ENCODE measurements around the gene INTS7. TPM values are rescaled to one million over a fixed set of nuclear protein-coding genes. Genes with fewer than 3 reads are reported as not detected.

INTS7 gene
- total RNA-seq, 2 experiments from 2014 or later: 23.7 to 28.6 TPM

DNA sequence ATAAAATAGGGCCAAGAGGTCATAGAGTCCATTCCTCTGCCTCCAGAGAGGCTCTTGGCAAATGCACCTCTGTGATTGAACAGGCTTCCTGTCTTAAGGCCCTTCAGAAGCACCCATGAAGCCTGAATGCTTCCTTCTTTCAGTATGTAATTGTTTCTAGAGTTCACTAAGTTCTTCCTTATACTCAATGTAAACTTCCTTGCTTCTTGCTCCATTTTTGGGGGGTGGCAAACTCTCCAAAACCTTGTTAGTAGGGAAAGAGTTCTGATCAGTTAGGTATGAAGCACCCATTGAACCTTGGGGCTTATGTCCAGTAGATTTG lies 102.5 kb downstream of the INTS7 start:
- Mint-ChIP-seq H3K27me3 (peaks cover 6% of the 10 kb centered on the region), H3K9me3 (ENCODE audit: low read depth) (no peaks in the 10 kb centered on the region), H3K4me1 (peaks cover 27% of the 10 kb centered on the region), H3K36me3 (ENCODE audit: low read depth) (no peaks in the 10 kb centered on the region), H3K4me3 (no peak overlapping the region), H3K27ac (no peak overlapping the region)
- POLR2A ChIA-PET: no interaction called here
- intact Hi-C loops (cut with DNase I, micrococcal nuclease): no loop called here
- ATAC-seq (no peak), DNase-seq (no peak)
- CTCF ChIA-PET: interaction anchor here (0.7 kb wide), 1 partner anchor 417 kb away, joined by 3 read pairs; no protein-coding TSS in a partner anchor

DNA sequence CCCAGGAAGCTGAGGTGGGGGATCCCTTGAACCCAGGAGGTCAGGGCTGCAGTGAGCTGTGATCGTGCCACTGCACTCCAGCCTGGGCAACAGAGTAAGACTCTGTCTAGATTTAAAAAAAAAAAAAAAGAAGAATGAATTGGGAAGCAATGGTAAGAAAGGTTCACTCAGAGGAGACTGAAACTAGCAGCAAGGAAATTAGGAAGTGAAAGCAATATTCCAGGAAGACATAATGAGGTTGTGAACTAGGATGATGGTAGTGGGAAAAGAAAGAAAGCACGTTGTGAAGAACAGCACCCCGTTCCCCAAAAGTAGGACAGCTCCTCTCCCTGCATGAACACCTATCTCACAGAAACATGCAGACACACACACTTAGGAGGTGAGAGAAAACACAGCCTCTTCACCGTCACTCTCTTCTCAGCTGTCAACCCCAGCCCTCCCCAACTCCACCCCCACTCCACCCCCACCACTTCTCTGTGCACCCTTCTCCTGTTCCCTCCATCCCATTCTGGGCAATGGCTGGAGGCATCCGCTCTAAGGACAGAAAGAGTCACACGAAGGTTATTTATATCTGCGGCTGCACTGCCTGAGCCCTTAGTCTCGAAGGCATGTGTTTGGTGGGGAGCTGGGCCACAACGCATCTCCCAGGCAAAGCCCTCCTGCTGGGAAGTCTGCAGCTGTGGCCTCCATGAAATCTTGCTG lies 103.0 kb downstream of the INTS7 start:
- H3K4me3 Mint-ChIP-seq: no peak overlapping the region
- DNase-seq (no peak), ATAC-seq (no peak)
- POLR2A ChIA-PET: no interaction called here
- H3K27ac Mint-ChIP-seq: no peak overlapping the region
- H3K36me3 Mint-ChIP-seq (ENCODE audit: low read depth): no peaks in the 10 kb centered on the region
- peaks cover 24% of the 10 kb centered on the region for H3K4me1 Mint-ChIP-seq
- CTCF ChIA-PET: interaction anchor here (0.6 to 0.7 kb wide), 2 partner anchors 70 to 418 kb away, joined by 3 read pairs; no protein-coding TSS in a partner anchor
- no peaks in the 10 kb centered on the region for H3K9me3 Mint-ChIP-seq (ENCODE audit: low read depth)
- H3K27me3 Mint-ChIP-seq: peaks cover 6% of the 10 kb centered on the region
- intact Hi-C loops (cut with DNase I, micrococcal nuclease): no loop called here

DNA sequence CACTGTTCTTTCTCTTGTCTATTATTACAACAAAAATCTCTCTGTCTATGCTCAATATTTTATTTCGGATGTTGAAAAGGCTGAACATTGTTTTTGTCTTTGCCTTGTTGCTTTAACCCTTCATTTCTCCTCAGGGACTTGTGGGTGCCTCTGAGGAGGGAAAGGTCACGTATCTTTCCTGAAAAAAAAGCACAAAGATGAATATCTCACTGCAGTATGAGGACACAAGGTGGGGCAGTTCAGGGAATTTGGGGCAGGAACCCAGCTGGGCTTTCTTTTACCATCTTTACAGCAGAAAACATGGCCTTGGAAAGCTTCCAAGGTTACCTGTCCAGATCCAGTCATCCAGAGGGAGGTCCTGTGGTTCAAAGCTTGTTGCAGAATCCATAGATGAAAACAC lies 105.7 kb downstream of the INTS7 start:
- no peak overlapping the region for H3K27ac Mint-ChIP-seq
- no peak overlapping the region for H3K4me3 Mint-ChIP-seq
- H3K4me1 Mint-ChIP-seq: peaks cover 5% of the 10 kb centered on the region
- DNase-seq: no peak
- no peaks in the 10 kb centered on the region for H3K9me3 Mint-ChIP-seq (ENCODE audit: low read depth)
- ATAC-seq: no peak
- intact Hi-C loops (cut with DNase I, micrococcal nuclease): no loop called here
- CTCF ChIA-PET: interaction anchor here (0.6 kb wide), 1 partner anchor 1612 kb away, joined by 3 read pairs; no protein-coding TSS in a partner anchor
- POLR2A ChIA-PET: interaction anchor here (0.6 kb wide), 1 partner anchor 23 kb away, joined by 5 read pairs; no protein-coding TSS in a partner anchor
- no peaks in the 10 kb centered on the region for H3K36me3 Mint-ChIP-seq (ENCODE audit: low read depth)
- peaks cover 6% of the 10 kb centered on the region for H3K27me3 Mint-ChIP-seq

DNA sequence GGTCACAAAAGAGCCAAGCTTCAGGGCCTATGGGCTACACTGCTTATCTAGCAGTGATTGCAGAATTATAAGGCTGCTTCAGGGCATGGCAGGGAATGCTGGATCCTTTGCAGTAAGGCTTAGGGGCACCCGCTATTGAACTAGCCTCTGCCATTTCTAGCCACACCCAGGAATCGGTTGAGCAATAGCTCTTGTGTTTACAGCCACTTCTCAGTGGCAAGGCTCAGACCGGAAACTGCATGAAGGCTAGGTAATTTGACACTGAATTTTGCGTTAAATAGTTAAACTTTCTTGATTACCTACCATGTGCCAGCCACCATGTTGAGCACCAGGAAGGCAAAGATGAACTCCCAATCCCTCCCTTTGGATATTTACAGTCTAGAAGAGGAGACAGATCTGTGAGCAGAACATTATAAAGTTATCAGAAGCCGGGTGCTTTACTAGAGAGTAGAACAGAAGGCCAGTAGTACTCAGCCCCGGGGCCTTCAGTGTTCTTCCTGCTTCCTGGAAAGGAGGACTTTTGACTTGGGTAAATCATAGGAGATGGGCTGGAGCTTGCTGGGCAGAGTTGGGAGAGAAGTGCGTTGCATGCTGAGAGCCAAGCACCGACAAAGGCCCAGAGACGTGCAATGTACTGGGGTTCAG lies 106.2 kb downstream of the INTS7 start:
- H3K36me3 Mint-ChIP-seq (ENCODE audit: low read depth): no peaks in the 10 kb centered on the region
- H3K27me3 Mint-ChIP-seq: peaks cover 6% of the 10 kb centered on the region
- no peaks in the 10 kb centered on the region for H3K9me3 Mint-ChIP-seq (ENCODE audit: low read depth)
- no peak for DNase-seq
- ChIA-PET CTCF (no interaction called here), POLR2A (no interaction called here)
- H3K4me3 Mint-ChIP-seq: no peak overlapping the region
- no peak for ATAC-seq
- no peaks in the 10 kb centered on the region for H3K4me1 Mint-ChIP-seq
- H3K27ac Mint-ChIP-seq: no peak overlapping the region
- intact Hi-C loops (cut with DNase I, micrococcal nuclease): no loop called here

DNA sequence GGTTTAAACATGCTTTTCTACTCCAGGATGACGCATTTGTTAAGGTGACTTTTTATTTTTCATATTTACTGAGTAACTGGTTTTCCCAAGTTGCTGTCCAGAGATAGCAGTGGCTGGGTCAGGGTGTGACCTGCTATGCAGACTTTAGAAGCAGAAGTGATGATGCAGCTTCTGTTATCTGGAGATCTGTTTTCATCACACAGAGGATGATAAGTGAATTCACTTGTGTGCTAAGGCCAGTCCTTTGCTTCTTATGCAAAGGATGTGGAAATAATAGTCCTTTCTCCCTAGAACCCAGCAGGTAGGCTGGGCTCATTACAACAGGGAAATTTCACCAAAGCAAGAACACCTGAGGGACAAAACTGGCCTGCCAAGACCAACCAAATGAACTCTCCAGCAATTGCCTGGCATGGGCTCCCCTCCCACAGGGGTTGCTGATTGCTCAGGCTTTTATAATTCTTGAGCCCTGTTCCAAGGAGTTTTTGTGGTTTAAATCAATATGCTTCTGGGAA lies 107.0 kb downstream of the INTS7 start:
- H3K27me3 Mint-ChIP-seq: peaks cover 10% of the 10 kb centered on the region
- POLR2A ChIA-PET: interaction anchor here (0.7 kb wide), 1 partner anchor 1374 kb away, joined by 7 read pairs; no protein-coding TSS in a partner anchor
- ATAC-seq (no peak), DNase-seq (no peak)
- intact Hi-C loops (cut with DNase I, micrococcal nuclease): no loop called here
- CTCF ChIA-PET: no interaction called here
- no peak overlapping the region for H3K4me3 Mint-ChIP-seq
- H3K36me3 Mint-ChIP-seq (ENCODE audit: low read depth): no peaks in the 10 kb centered on the region
- H3K27ac Mint-ChIP-seq: no peak overlapping the region
- no peaks in the 10 kb centered on the region for H3K9me3 Mint-ChIP-seq (ENCODE audit: low read depth)
- no peaks in the 10 kb centered on the region for H3K4me1 Mint-ChIP-seq

DNA sequence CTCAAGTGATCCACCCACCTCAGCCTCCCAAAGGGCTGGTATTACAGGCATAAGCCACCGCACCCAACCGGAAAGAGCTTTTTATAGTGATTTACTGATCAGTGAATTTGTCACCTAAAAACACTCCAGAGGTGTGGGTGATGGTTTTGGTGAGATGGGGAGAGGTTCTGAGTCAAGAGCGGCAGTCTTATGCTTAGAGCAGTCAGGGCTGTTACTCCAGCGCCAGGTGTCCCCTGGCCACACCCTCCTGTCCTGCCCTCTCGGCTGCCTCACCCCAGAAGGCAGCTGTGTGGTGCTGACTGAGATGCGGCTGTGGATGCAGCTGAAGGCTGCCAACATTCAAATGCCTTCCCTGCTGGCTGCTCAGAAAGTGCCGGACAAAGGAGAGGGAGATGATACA lies 110.3 kb downstream of the INTS7 start:
- CTCF ChIA-PET: no interaction called here
- intact Hi-C loops (cut with DNase I, micrococcal nuclease): no loop called here
- POLR2A ChIA-PET: interaction anchor here (0.6 to 1.1 kb wide), 2 partner anchors 110 to 541 kb away, joined by 4 to 5 read pairs; partner anchors contain the start of genes DTL and INTS7

DNA sequence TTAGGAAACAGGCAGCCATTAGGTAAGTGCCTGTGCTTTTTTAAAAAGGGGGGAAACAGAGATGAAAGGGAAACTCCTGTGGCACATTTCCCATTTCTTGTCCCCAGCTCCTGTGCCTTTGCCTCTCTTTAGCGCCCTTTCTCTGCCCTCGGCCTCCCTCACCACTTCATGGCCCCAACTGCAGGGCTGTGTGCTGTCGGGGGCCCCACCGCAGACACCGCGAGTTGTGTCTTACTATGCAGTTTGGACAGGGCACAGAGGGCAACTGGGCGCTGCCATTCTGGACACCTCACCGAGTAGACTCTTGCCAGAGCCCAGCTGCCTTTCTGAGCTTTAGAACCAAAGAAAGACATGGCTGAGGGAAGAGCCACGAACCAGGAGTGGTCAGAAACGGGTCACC lies 111.1 kb downstream of the INTS7 start:
- no peak for ATAC-seq
- peaks cover 10% of the 10 kb centered on the region for H3K27me3 Mint-ChIP-seq
- POLR2A ChIA-PET: interaction anchor here (0.6 to 1.1 kb wide), 2 partner anchors 111 to 541 kb away, joined by 4 to 5 read pairs; partner anchors contain the start of genes DTL and INTS7
- intact Hi-C loops (cut with DNase I, micrococcal nuclease): no loop called here
- H3K9me3 Mint-ChIP-seq (ENCODE audit: low read depth): no peaks in the 10 kb centered on the region
- no peaks in the 10 kb centered on the region for H3K36me3 Mint-ChIP-seq (ENCODE audit: low read depth)
- no peaks in the 10 kb centered on the region for H3K4me1 Mint-ChIP-seq
- DNase-seq: no peak
- CTCF ChIA-PET: interaction anchor here (1.0 kb wide), 1 partner anchor 111 kb away, joined by 3 read pairs; the partner anchor contains the start of genes DTL and INTS7
- no peak overlapping the region for H3K4me3 Mint-ChIP-seq
- H3K27ac Mint-ChIP-seq: no peak overlapping the region

More for the DNA sequence above, 110.3 kb downstream of the INTS7 start:
- DNase-seq (peak; percentile 13), ATAC-seq (peak; percentile 61)
- no peak overlapping the region for H3K27ac Mint-ChIP-seq
- no peaks in the 10 kb centered on the region for H3K36me3 Mint-ChIP-seq (ENCODE audit: low read depth)
- H3K27me3 Mint-ChIP-seq: peaks cover 9% of the 10 kb centered on the region
- H3K4me1 Mint-ChIP-seq: no peaks in the 10 kb centered on the region
- no peaks in the 10 kb centered on the region for H3K9me3 Mint-ChIP-seq (ENCODE audit: low read depth)
- H3K4me3 Mint-ChIP-seq: no peak overlapping the region

DNA sequence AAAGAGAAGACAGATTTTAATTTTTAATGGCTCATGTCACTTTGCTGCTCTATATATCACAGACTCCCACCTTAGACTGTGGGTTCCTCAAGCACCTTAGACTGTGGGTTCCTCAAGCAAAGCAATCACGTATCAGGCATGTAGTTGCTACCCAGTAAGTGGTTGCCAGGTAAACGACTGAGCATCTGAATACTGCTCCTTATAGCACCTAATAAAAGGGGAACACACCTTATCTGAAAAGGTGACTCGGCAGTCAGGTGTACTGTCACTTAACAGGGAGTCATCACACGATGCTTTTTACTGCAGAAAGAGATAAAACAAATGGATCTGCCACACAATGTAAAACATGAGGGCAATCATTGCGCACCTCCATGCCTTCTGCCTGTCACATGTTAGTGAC lies 112.3 kb downstream of the INTS7 start:
- Mint-ChIP-seq H3K9me3 (ENCODE audit: low read depth) (no peaks in the 10 kb centered on the region), H3K27ac (no peak overlapping the region), H3K36me3 (ENCODE audit: low read depth) (no peaks in the 10 kb centered on the region), H3K4me1 (no peaks in the 10 kb centered on the region), H3K27me3 (peaks cover 10% of the 10 kb centered on the region), H3K4me3 (no peak overlapping the region)
- intact Hi-C loops (cut with DNase I, micrococcal nuclease): no loop called here
- POLR2A ChIA-PET: no interaction called here
- ATAC-seq: no peak
- CTCF ChIA-PET: interaction anchor here (1.0 kb wide), 1 partner anchor 112 kb away, joined by 3 read pairs; the partner anchor contains the start of genes DTL and INTS7
- DNase-seq: no peak

DNA sequence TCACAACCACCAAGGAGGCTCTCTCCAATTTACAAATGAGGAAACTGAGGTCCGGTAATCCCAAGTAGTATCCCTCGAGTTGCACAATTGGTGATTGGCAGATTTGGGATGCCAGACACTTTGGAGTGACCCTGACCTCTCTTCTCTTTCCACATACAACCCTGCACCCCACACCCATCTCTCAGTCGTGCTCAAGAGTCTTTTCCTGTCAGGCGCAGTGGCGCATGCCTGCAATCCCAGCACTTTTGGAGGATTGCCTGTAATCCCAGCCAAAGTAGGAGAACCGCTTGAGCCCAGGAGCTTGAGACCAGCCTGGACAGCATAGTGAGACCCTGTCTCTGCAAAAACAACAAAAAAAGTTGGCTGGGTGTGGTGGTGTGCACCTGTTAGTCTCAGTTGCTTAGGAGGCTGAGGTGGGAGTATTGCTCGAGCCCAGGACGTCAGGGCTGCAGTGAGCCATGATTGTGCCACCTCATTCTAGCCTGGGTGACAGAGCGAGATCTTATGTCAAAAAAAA lies 113.7 kb downstream of the INTS7 start:
- Mint-ChIP-seq H3K9me3 (ENCODE audit: low read depth) (no peaks in the 10 kb centered on the region), H3K27me3 (peaks cover 20% of the 10 kb centered on the region), H3K4me3 (no peak overlapping the region), H3K36me3 (ENCODE audit: low read depth) (no peaks in the 10 kb centered on the region), H3K27ac (no peak overlapping the region), H3K4me1 (no peaks in the 10 kb centered on the region)
- intact Hi-C loops (cut with DNase I, micrococcal nuclease): no loop called here
- CTCF ChIA-PET: interaction anchor here (0.6 to 0.8 kb wide), 3 partner anchors 222 to 1073 kb away, joined by 3 to 4 read pairs (median 3); no protein-coding TSS in a partner anchor
- DNase-seq (no peak), ATAC-seq (no peak)
- POLR2A ChIA-PET: no interaction called here

DNA sequence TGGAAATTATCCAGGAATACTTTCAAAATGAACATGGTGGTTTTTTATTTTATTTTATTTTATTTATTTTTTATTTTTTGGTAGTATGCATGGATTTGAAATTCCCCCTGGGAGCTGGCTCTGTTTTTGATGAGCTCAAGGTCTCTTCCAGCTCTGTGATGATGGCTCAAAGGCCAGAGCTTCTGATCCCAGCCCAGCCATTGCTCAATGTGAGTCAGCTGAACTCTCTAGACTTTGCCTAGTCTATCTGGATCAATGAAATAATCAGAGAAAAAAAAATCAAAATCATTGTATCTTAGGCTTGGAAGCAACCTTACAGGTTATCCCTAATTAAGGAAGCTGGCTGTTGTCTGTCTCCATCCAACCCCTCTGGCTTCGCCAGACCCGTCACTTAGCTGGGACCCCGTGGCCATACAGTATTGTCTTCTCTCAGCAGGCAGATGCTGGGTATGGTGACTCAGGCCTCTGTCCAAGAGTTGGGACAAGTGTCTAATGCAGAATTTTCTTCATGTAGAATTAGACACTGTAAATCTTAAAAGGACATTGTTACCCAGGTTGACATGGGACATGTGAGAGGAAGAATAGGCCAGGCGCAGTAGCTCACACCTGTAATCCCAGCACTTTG lies 114.6 kb downstream of the INTS7 start:
- no peak for ATAC-seq
- no peak overlapping the region for H3K27ac Mint-ChIP-seq
- CTCF ChIA-PET: interaction anchor here (0.6 kb wide), 1 partner anchor 1074 kb away, joined by 3 read pairs; no protein-coding TSS in a partner anchor
- no peaks in the 10 kb centered on the region for H3K36me3 Mint-ChIP-seq (ENCODE audit: low read depth)
- H3K9me3 Mint-ChIP-seq (ENCODE audit: low read depth): no peaks in the 10 kb centered on the region
- POLR2A ChIA-PET: no interaction called here
- H3K4me3 Mint-ChIP-seq: no peak overlapping the region
- H3K27me3 Mint-ChIP-seq: peaks cover 20% of the 10 kb centered on the region
- intact Hi-C loops (cut with DNase I, micrococcal nuclease): no loop called here
- H3K4me1 Mint-ChIP-seq: no peaks in the 10 kb centered on the region
- DNase-seq: no peak

DNA sequence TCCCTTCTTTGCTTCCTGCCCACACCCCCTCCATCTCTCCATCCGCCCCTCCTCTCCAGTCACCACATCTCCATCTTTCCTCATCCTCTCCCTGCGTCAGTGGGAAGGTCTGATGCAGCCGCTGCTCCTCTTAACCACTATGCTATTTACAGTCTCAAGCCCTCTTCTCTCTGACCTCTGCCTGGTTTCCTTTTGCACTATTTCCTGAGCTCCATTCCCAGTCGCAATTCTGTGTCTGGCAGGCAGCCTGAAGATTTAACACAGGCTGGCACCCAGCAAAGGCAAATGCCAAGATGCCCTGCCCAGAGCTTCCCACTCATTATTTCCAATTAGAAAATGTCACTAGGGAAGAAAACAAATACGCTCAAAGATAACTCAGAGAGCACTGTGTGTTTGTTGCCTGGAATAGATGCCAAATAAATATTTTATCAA lies 115.2 kb downstream of the INTS7 start:
- no peaks in the 10 kb centered on the region for H3K4me1 Mint-ChIP-seq
- H3K36me3 Mint-ChIP-seq (ENCODE audit: low read depth): no peaks in the 10 kb centered on the region
- POLR2A ChIA-PET: no interaction called here
- H3K4me3 Mint-ChIP-seq: no peak overlapping the region
- H3K9me3 Mint-ChIP-seq (ENCODE audit: low read depth): no peaks in the 10 kb centered on the region
- ATAC-seq (no peak), DNase-seq (no peak)
- CTCF ChIA-PET: no interaction called here
- no peak overlapping the region for H3K27ac Mint-ChIP-seq
- intact Hi-C loops (cut with DNase I, micrococcal nuclease): no loop called here
- H3K27me3 Mint-ChIP-seq: peaks cover 20% of the 10 kb centered on the region
